ENCODE results near the gene KRTAP2-1. TPM values are rescaled to one million over a fixed set of nuclear protein-coding genes. Genes with fewer than 3 reads are reported as not detected.
"Not testable (repeated sequence)": the region's sequence is repeated elsewhere in the genome, so short reads cannot be mapped to it uniquely, and the experiment has no call there.

Gene KRTAP2-1
- total RNA-seq, 2 experiments from 2014 or later: not detected

DNA sequence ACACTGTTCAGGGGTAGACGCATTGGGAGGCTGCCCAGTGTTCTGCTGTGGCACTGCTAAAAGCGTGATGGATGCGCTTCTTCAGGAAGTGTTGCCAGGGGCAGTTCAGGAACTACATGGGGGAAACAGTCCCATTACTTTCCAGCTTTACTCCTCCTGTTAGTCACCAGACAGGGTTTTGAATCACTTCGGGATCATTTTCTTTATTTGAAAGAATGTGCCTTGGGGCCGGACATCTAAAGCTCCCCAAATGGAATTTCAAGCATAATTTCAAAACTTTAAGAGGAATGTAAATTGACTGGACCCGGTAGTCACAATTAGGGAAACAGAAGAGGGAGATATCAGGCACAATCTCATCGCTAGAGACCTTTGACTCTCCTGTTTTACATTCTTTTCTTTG, 1.3 kb upstream of the KRTAP2-1 start:
- no peaks in the 10 kb centered on the region for H3K36me3 ChIP-seq (ENCODE audit: insufficient read depth, low read length)
- ChIA-PET CTCF (ENCODE audit: unreplicated experiment) (no interaction called here), POLR2A (no interaction called here)
- no peak for TF ChIP-seq EZH2phosphoT487 (IDR thresholded peaks at IDR 0.05; ENCODE audit: borderline replicate concordance, low read depth, low read length)
- TF ChIP-seq, protein P1, sequence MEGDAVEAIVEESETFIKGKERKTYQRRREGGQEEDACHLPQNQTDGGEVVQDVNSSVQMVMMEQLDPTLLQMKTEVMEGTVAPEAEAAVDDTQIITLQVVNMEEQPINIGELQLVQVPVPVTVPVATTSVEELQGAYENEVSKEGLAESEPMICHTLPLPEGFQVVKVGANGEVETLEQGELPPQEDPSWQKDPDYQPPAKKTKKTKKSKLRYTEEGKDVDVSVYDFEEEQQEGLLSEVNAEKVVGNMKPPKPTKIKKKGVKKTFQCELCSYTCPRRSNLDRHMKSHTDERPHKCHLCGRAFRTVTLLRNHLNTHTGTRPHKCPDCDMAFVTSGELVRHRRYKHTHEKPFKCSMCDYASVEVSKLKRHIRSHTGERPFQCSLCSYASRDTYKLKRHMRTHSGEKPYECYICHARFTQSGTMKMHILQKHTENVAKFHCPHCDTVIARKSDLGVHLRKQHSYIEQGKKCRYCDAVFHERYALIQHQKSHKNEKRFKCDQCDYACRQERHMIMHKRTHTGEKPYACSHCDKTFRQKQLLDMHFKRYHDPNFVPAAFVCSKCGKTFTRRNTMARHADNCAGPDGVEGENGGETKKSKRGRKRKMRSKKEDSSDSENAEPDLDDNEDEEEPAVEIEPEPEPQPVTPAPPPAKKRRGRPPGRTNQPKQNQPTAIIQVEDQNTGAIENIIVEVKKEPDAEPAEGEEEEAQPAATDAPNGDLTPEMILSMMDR (conservative IDR thresholded peaks at IDR 0.05; ENCODE audit: low read length): no peak
- intact Hi-C loops (cut with micrococcal nuclease; ENCODE audit: unreplicated experiment): no loop called here
- BruUV-seq (replicated peaks): no TSS peak
- no peaks in the 10 kb centered on the region for H3K79me2 ChIP-seq (ENCODE audit: insufficient read depth, low read depth, low read length)
- no peaks in the 10 kb centered on the region for H3K4me1 ChIP-seq (ENCODE audit: insufficient read depth, low read length, poor library complexity, severe bottlenecking)
- no peak overlapping the region for H2AFZ ChIP-seq (ENCODE audit: low read length)
- H3K4me3 ChIP-seq (ENCODE audit: low read depth, low read length, poor library complexity, severe bottlenecking): no peak overlapping the region
- no peaks in the 10 kb centered on the region for H3K9me3 ChIP-seq (ENCODE audit: low read length)
- H4K20me1 ChIP-seq (ENCODE audit: insufficient read depth, low read length): no peaks in the 10 kb centered on the region
- no peaks in the 10 kb centered on the region for H3K9me2 ChIP-seq (ENCODE audit: insufficient read depth, low read length)
- no peak for DNase-seq (ENCODE audit: low spot score)
- H3K27ac ChIP-seq (ENCODE audit: low read depth, low read length, poor library complexity, severe bottlenecking): no peak overlapping the region
- H3K4me2 ChIP-seq (ENCODE audit: low read length): no peak overlapping the region

DNA sequence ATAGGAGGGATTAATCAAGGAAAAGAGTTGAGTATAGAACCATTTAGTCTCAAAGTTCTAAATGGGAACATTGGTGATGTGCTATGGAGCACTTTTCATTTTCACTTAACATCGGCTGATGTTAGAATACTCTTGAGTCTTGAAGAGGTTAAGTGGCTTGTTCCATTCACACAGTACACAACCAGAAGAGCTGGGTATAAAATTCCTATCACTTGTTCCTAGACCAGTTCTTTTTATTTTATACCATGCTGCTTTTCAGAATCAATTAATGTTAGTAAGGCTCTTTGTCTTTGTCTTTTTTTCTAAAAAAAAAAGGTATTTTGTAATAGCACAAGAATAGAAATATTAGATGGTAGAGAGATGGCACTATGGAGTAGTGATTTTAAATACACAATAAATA, 4.2 kb downstream of the KRTAP2-1 start:
- H3K27ac ChIP-seq (ENCODE audit: low read depth, low read length, poor library complexity, severe bottlenecking): no peak overlapping the region
- H3K4me3 ChIP-seq (ENCODE audit: low read depth, low read length, poor library complexity, severe bottlenecking): no peak overlapping the region
- no peak for TF ChIP-seq EZH2phosphoT487 (IDR thresholded peaks at IDR 0.05; ENCODE audit: borderline replicate concordance, low read depth, low read length)
- TF ChIP-seq, protein P1 (conservative IDR thresholded peaks at IDR 0.05; ENCODE audit: low read length): no peak
- no peak for DNase-seq (ENCODE audit: low spot score)
- ChIA-PET POLR2A (no interaction called here), CTCF (ENCODE audit: unreplicated experiment) (no interaction called here)
- intact Hi-C loops (cut with micrococcal nuclease; ENCODE audit: unreplicated experiment): no loop called here
- H4K20me1 ChIP-seq (ENCODE audit: insufficient read depth, low read length): no peaks in the 10 kb centered on the region
- H3K36me3 ChIP-seq (ENCODE audit: insufficient read depth, low read length): no peaks in the 10 kb centered on the region
- no peaks in the 10 kb centered on the region for H3K79me2 ChIP-seq (ENCODE audit: insufficient read depth, low read depth, low read length)
- no peak overlapping the region for H3K4me2 ChIP-seq (ENCODE audit: low read length)
- no peaks in the 10 kb centered on the region for H3K9me2 ChIP-seq (ENCODE audit: insufficient read depth, low read length)
- H2AFZ ChIP-seq (ENCODE audit: low read length): no peak overlapping the region
- no peaks in the 10 kb centered on the region for H3K9me3 ChIP-seq (ENCODE audit: low read length)
- H3K4me1 ChIP-seq (ENCODE audit: insufficient read depth, low read length, poor library complexity, severe bottlenecking): no peaks in the 10 kb centered on the region
- no TSS peak for BruUV-seq (replicated peaks)

DNA sequence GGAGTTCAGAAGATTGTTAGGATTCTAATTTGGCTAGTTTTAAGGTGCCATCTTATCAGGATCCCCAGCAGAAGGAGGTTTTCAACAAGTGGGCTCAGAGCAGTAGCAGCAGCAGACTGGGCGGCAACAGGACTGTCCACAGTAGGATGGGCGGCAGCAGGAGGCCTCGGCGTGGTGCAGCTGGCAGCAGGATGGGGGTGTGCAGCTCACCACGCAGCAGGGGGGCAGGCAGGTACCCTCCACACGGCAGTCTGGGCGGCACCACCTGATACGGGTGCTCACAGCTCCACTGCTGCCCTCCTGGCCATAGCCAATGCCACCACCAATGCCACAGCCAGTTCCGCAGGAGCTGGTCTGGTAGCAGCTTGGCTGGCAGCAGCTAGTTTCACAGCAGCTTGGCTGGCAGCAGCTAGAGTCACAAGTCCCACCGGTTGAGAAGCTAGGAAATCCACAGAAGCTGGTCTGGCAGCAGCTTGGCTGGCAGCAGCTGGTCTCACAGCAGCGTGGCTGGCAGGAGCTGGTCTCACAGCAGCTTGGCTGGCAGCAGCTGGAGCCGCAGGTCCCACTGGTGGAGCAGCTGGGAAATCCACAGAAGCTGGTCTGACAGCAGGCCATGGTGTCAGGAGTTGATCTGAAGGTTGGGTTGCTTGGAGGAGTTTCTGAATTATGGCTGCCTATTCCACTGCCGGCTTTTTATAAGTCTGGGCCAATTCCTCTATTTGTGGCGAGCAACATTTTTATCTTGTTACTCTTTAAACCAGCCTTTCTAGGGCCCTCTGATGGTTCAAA, 6.1 kb downstream of the KRTAP2-1 start, which contains the start of gene KRTAP1-1:
Gene KRTAP1-1, minus strand, starts transcription at position 668 of the 789 bp plus-strand sequence. Its CDS starts 53 bp downstream, at position 615.
- H3K4me2 ChIP-seq (ENCODE audit: low read length); H3K4me3 ChIP-seq (ENCODE audit: low read depth, low read length, poor library complexity, severe bottlenecking); intact Hi-C loops (cut with micrococcal nuclease; ENCODE audit: unreplicated experiment); H3K79me2 ChIP-seq (ENCODE audit: insufficient read depth, low read depth, low read length); H3K4me1 ChIP-seq (ENCODE audit: insufficient read depth, low read length, poor library complexity, severe bottlenecking); DNase-seq (ENCODE audit: low spot score); H4K20me1 ChIP-seq (ENCODE audit: insufficient read depth, low read length); CTCF ChIA-PET (ENCODE audit: unreplicated experiment); BruUV-seq (replicated peaks); H3K36me3 ChIP-seq (ENCODE audit: insufficient read depth, low read length); H2AFZ ChIP-seq (ENCODE audit: low read length); H3K27ac ChIP-seq (ENCODE audit: low read depth, low read length, poor library complexity, severe bottlenecking); H3K9me3 ChIP-seq (ENCODE audit: low read length); H3K9me2 ChIP-seq (ENCODE audit: insufficient read depth, low read length); POLR2A ChIA-PET: not testable (repeated sequence)
